Mesenchymal stem cell (in vitro differentiated cells and primary cell): ENCODE measurements around the gene CCDC30.
"Not testable (repeated sequence)": the region's sequence is repeated elsewhere in the genome, so short reads cannot be mapped to it uniquely, and the experiment has no call there.

ENCODE experiments used
- DNase-seq: peaks from one replicate; pipeline ENCODE4 v3.0.0-alpha.2; 2013
- H2AFZ ChIP-seq: one replicate; pipeline ENCODE4 v1.6.1; 2013; ENCODE audit warnings: low read depth, mild to moderate bottlenecking, control low read depth, inconsistent platforms, low read length, moderate library complexity
- H2AK5ac ChIP-seq: 2 replicates; pipeline ENCODE4 v1.6.1; 2013; ENCODE audit warnings: low read length, moderate library complexity, mild to moderate bottlenecking, inconsistent platforms; ENCODE audit not compliant: severe bottlenecking
- H2BK120ac ChIP-seq: one replicate; pipeline ENCODE4 v1.6.1; 2013; ENCODE audit warnings: low read depth, mild to moderate bottlenecking, inconsistent platforms, low read length, moderate library complexity
- H2BK12ac ChIP-seq, 2 experiments: one replicate each; pipeline ENCODE4 v1.6.1; 2013; ENCODE audit warnings: inconsistent platforms in 2 of 2, low read length in 2 of 2, mild to moderate bottlenecking in 2 of 2, moderate library complexity in 2 of 2, control low read depth in 1 of 2
- H2BK15ac ChIP-seq: one replicate; pipeline ENCODE4 v1.6.1; 2013; ENCODE audit warnings: mild to moderate bottlenecking, low read depth, inconsistent platforms; ENCODE audit not compliant: poor library complexity, severe bottlenecking
- H2BK5ac ChIP-seq: 2 replicates; pipeline ENCODE4 v1.6.1; 2013; ENCODE audit warnings: low read depth, mild to moderate bottlenecking, low read length, control low read depth, inconsistent platforms; ENCODE audit not compliant: poor library complexity, severe bottlenecking
- H3K14ac ChIP-seq, 2 experiments: one replicate each; pipeline ENCODE4 v1.6.1; 2013; ENCODE audit warnings: inconsistent platforms in 2 of 2, low read length in 2 of 2, control low read depth in 1 of 2, mild to moderate bottlenecking in 1 of 2, moderate library complexity in 1 of 2
- H3K18ac ChIP-seq, 2 experiments: one replicate each; pipeline ENCODE4 v1.6.1; 2013; ENCODE audit warnings: inconsistent platforms in 2 of 2, low read length in 2 of 2, control low read depth in 1 of 2, low read depth in 1 of 2, mild to moderate bottlenecking in 1 of 2
- H3K23ac ChIP-seq, 2 experiments: one replicate each; pipeline ENCODE4 v1.6.1; 2013; ENCODE audit warnings: inconsistent platforms in 2 of 2, low read length in 2 of 2, mild to moderate bottlenecking in 2 of 2, moderate library complexity in 2 of 2, control low read depth in 1 of 2
- H3K27ac ChIP-seq: 2 replicates; pipeline ENCODE4 v1.5.1; 2013; ENCODE audit warnings: mild to moderate bottlenecking, moderate library complexity, low read length, control low read depth, inconsistent platforms; ENCODE audit not compliant: poor library complexity, severe bottlenecking
- H3K27me3 ChIP-seq, 2 experiments: 2 replicates each; pipeline versions ENCODE4 v1.6.1 to v1.7.0; 2013; ENCODE audit warnings: low read length in 2 of 2, mild to moderate bottlenecking in 2 of 2, moderate library complexity in 2 of 2, control low read depth in 1 of 2, inconsistent platforms in 1 of 2; ENCODE audit not compliant: control insufficient read depth in 1 of 2, insufficient read depth in 1 of 2
- H3K36me3 ChIP-seq, 2 experiments: 2 replicates each; pipeline versions ENCODE4 v1.6.1 to v1.7.0; 2013; ENCODE audit warnings: low read length in 2 of 2, control low read depth in 1 of 2, inconsistent platforms in 1 of 2, low read depth in 1 of 2, mild to moderate bottlenecking in 1 of 2; ENCODE audit not compliant: insufficient read depth in 2 of 2, control insufficient read depth in 1 of 2
- H3K4ac ChIP-seq, 2 experiments: one replicate each; pipeline ENCODE4 v1.6.1; 2013; ENCODE audit warnings: inconsistent platforms in 2 of 2, low read length in 2 of 2, mild to moderate bottlenecking in 2 of 2, moderate library complexity in 2 of 2, control low read depth in 1 of 2, low read depth in 1 of 2
- H3K4me1 ChIP-seq: 2 replicates; pipeline ENCODE4 v1.6.1; 2013; ENCODE audit warnings: low read depth, low read length, control low read depth; ENCODE audit not compliant: control insufficient read depth, insufficient read depth
- H3K4me2 ChIP-seq: 2 replicates; pipeline ENCODE4 v1.6.1; 2013; ENCODE audit warnings: low read length, mild to moderate bottlenecking, inconsistent platforms; ENCODE audit not compliant: poor library complexity, severe bottlenecking
- H3K4me3 ChIP-seq, 2 experiments: 2 replicates each; pipeline versions ENCODE4 v1.5.1 to v1.7.0; 2013; ENCODE audit warnings: low read length in 2 of 2, mild to moderate bottlenecking in 2 of 2, control low read depth in 1 of 2, low read depth in 1 of 2; ENCODE audit not compliant: insufficient read depth in 1 of 2
- H3K79me1 ChIP-seq: replicated peaks from 2 replicates; pipeline ENCODE4 v1.6.1; 2013; ENCODE audit warnings: mild to moderate bottlenecking, control low read depth, low read length, inconsistent platforms; ENCODE audit not compliant: poor library complexity, severe bottlenecking
- H3K9ac ChIP-seq: 2 replicates; pipeline ENCODE4 v1.7.0; 2013; ENCODE audit warnings: mild to moderate bottlenecking, low read length, moderate library complexity
- H3K9me3 ChIP-seq: 2 replicates; pipeline ENCODE4 v1.7.0; 2013; ENCODE audit warnings: mild to moderate bottlenecking, low read length; ENCODE audit not compliant: control insufficient read depth
- H4K8ac ChIP-seq: one replicate; pipeline ENCODE4 v1.6.1; 2013; ENCODE audit warnings: inconsistent platforms, mild to moderate bottlenecking, low read length, moderate library complexity
- H4K91ac ChIP-seq: one replicate; pipeline ENCODE4 v1.6.1; 2013; ENCODE audit warnings: mild to moderate bottlenecking, low read length, inconsistent platforms
- WGBS: methylation state at CpG from one replicate; pipeline ENCODE4 v1.1.7; 2013; ENCODE audit warnings: mixed read lengths; 5-methylcytosine and 5-hydroxymethylcytosine counted together

The CCDC30 gene

DNA sequence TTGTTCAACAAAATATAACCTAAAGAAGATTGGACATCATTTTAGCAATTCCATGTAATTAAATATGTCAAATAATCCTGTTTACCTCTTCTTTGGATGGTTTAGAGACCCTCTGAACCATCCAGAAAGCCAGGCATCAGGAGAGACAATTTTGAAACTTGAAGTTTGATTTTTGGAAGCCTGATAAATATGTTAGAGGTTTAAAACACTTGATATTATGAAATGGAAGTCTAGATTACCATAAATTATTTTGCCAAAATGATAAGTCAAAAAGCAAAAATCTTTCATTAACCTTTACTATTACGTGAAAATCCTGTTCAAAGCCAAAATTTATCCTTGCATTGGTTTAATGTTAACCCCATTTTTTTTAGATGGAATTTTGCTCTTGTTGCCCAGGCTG is 43.5 kb downstream of the CCDC30 start:
- Histone ChIP-seq H3K4me1 (no peaks in the 10 kb centered on the region), H2AFZ (no peak overlapping the region), H4K91ac (no peak overlapping the region), H2BK5ac (no peak overlapping the region), H4K8ac (no peak overlapping the region), H3K18ac (no peak overlapping the region), H3K4me3 (no peak overlapping the region), H3K27ac (no peak overlapping the region), H3K27me3 (no peaks in the 10 kb centered on the region), H2BK120ac (no peak overlapping the region), H3K36me3 (peaks cover 0 to 4% of the 10 kb centered on the region in 2 experiments), H3K14ac (no peak overlapping the region), H3K23ac (no peak overlapping the region), H2BK15ac (no peak overlapping the region), H3K9ac (no peak overlapping the region), H2AK5ac (no peak overlapping the region), H2BK12ac (no peak overlapping the region), H3K4ac (no peak overlapping the region), H3K4me2 (no peak overlapping the region), H3K79me1 (no peaks in the 10 kb centered on the region), H3K9me3 (peaks cover 74% of the 10 kb centered on the region)
- WGBS, result 64% methylated on average over 1 of the region's 1 CpG
- DNase-seq, result no peak

DNA sequence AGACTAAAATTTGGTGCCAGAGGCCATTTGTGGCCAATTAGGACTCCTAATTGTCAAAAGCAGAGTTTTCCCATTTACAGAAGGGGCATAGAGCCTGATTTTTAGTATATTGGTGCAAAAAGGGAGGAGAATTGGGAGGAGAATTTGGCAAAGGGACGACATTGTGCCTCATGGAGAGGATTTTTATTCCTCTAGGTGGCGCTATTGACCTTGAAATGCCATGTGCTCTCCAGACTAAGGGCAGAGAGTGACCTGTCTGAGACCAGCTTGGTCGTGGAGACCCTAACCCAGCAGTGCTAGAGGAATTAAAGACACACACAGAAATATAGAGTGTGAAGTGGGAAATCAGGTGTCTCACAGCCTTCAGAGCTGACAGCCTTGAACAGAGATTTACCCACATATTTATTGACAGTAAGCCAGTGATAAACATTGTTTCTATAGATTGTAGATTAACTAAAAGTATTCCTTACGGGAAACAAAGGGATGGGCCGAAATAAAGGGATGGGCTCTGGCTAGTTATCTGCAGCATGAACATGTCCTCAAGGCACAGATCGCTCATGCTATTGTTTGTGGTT is 48.6 kb downstream of the CCDC30 start:
- not testable (repeated sequence) for H3K18ac ChIP-seq, H3K4me2 ChIP-seq, H4K91ac ChIP-seq, H2BK12ac ChIP-seq, H2AK5ac ChIP-seq, H2BK15ac ChIP-seq, H3K36me3 ChIP-seq, H3K4me3 ChIP-seq, H3K14ac ChIP-seq, H3K27ac ChIP-seq, H2BK120ac ChIP-seq, H3K9ac ChIP-seq, H3K23ac ChIP-seq, H2BK5ac ChIP-seq, H3K79me1 ChIP-seq, H3K4me1 ChIP-seq, H2AFZ ChIP-seq, H3K4ac ChIP-seq, H3K27me3 ChIP-seq, DNase-seq, H4K8ac ChIP-seq
- H3K9me3 ChIP-seq, result peaks cover 64% of the 10 kb centered on the region
- WGBS, result 60% methylated on average over 6 of the region's 6 CpGs

DNA sequence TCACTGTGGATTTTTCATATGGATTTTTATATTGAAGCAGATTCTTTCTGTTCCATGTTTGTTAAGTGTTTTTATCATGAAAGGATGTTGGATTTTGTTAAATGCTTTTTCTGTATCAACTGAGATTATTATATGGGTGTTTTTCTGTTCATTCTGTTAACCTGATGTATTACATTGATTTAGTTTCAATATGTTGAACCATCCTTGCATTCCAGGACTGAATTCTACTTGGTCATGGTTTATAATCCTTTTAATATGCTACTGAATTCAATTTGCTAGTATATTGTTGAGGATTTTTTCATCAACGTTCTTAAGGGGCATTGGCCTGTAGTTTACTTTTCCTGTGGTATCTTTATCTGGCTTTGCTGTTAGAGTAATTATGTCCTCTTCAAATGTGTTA is 55.8 kb downstream of the CCDC30 start:
- H3K4me3 ChIP-seq, result no peak overlapping the region

DNA sequence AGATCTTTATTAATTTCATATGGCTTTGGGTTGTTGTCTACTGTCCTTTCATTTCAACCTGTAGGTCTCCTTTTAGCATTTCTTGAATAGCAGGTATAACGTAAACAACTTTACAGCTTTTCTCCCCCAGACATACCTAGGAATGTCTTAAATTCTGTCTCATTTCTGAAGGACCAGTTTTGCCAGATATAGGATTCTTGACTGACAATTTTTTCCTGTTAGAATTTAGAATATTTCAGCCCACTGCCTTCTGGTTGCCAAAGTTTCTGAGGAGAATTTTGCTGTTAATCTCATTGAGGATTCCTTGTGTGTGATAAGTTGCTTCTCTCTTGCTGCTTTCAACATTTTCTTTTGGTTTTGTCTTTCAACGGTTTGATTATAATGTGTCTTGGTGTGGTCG is 60.1 kb downstream of the CCDC30 start:
- Histone ChIP-seq H2AK5ac (no peak overlapping the region), H3K9ac (no peak overlapping the region), H3K4me1 (no peaks in the 10 kb centered on the region), H3K27ac (no peak overlapping the region), H2AFZ (no peak overlapping the region), H3K79me1 (no peaks in the 10 kb centered on the region), H3K36me3 (no peaks in the 10 kb centered on the region), H3K14ac (no peak overlapping the region), H3K27me3 (no peaks in the 10 kb centered on the region), H4K8ac (no peak overlapping the region), H2BK120ac (no peak overlapping the region), H3K23ac (no peak overlapping the region), H2BK12ac (no peak overlapping the region), H3K4ac (no peak overlapping the region), H3K18ac (no peak overlapping the region), H4K91ac (no peak overlapping the region), H3K9me3 (peaks cover 33% of the 10 kb centered on the region), H2BK15ac (no peak overlapping the region), H2BK5ac (no peak overlapping the region), H3K4me3 (no peak overlapping the region), H3K4me2 (no peak overlapping the region)
- no peak for DNase-seq
- WGBS, result no CpG with 5 or more reads among the region's 3 CpGs

More for the DNA sequence above, 55.8 kb downstream of the CCDC30 start:
- Histone ChIP-seq H2AFZ (no peak overlapping the region), H3K4me1 (no peaks in the 10 kb centered on the region), H3K79me1 (no peaks in the 10 kb centered on the region), H2BK5ac (no peak overlapping the region), H3K27ac (no peak overlapping the region), H2AK5ac (no peak overlapping the region), H3K23ac (no peak overlapping the region), H3K4ac (no peak overlapping the region), H3K18ac (no peak overlapping the region), H3K36me3 (no peaks in the 10 kb centered on the region), H3K9ac (no peak overlapping the region), H2BK15ac (no peak overlapping the region), H4K8ac (no peak overlapping the region), H2BK12ac (no peak overlapping the region), H2BK120ac (no peak overlapping the region), H3K9me3 (peaks cover 58% of the 10 kb centered on the region), H3K14ac (no peak overlapping the region), H3K27me3 (no peaks in the 10 kb centered on the region), H4K91ac (no peak overlapping the region), H3K4me2 (no peak overlapping the region)
- WGBS, result no CpG with 5 or more reads among the region's 1 CpG
- no peak for DNase-seq
